Activated effector memory CD4-positive, alpha-beta T cell treated with Interleukin-2 at 50 U/mL for 16 hours (primary cell): Measurements from ENCODE around the gene GIGYF2.
"Not testable (repeated sequence)": the region's sequence is repeated elsewhere in the genome, so short reads cannot be mapped to it uniquely, and the experiment has no call there.

Experiments used
- DNase-seq: peaks from one replicate; pipeline ENCODE4 v3.0.0-alpha.2; 2020

The GIGYF2 gene

GRCh38 chr2:232697059-232697806 is at the start of gene GIGYF2:
GIGYF2 (plus strand) TSS chr2:232697331; CDS start chr2:232735198, 37,867 bp downstream.
- DNase-seq = peak; percentile 90

GRCh38 chr2:232649033-232649432 is 48.1 kb upstream of the GIGYF2 start:
- DNase-seq = no peak

GRCh38 chr2:232652505-232652851 is 44.7 kb upstream of the GIGYF2 start:
- no peak for DNase-seq

- DNase-seq = no peak
Measured at GRCh38 chr2:232653441-232653840, 43.7 kb upstream of the GIGYF2 start.

GRCh38 chr2:232655392-232655791 is 41.7 kb upstream of the GIGYF2 start:
- DNase-seq = no peak

GRCh38 chr2:232658217-232658785 is 38.8 kb upstream of the GIGYF2 start:
- no peak for DNase-seq

- no peak for DNase-seq
Measured at GRCh38 chr2:232659359-232659758, 37.8 kb upstream of the GIGYF2 start.

GRCh38 chr2:232662486-232663260 is 34.5 kb upstream of the GIGYF2 start:
- DNase-seq = no peak

GRCh38 chr2:232666051-232666805 is 30.9 kb upstream of the GIGYF2 start:
- DNase-seq = no peak

GRCh38 chr2:232667989-232668583 is 29.0 kb upstream of the GIGYF2 start:
- DNase-seq = no peak

- no peak for DNase-seq
Measured at GRCh38 chr2:232668805-232669444, 28.2 kb upstream of the GIGYF2 start.

GRCh38 chr2:232672588-232672987 is 24.5 kb upstream of the GIGYF2 start:
- no peak for DNase-seq

GRCh38 chr2:232674491-232674890 is 22.6 kb upstream of the GIGYF2 start:
- DNase-seq = no peak

GRCh38 chr2:232675381-232675780 is 21.8 kb upstream of the GIGYF2 start:
- DNase-seq = no peak

GRCh38 chr2:232680006-232680405 is 17.1 kb upstream of the GIGYF2 start:
- no peak for DNase-seq

- DNase-seq = no peak
Measured at GRCh38 chr2:232681527-232681926, 15.6 kb upstream of the GIGYF2 start.

GRCh38 chr2:232683368-232683767 is 13.8 kb upstream of the GIGYF2 start:
- no peak for DNase-seq

- DNase-seq = not testable (repeated sequence)
Measured at GRCh38 chr2:232685391-232685790, 11.7 kb upstream of the GIGYF2 start.

- DNase-seq = no peak
Measured at GRCh38 chr2:232687382-232688160, 9.6 kb upstream of the GIGYF2 start.

GRCh38 chr2:232688201-232688600 is 8.9 kb upstream of the GIGYF2 start:
- DNase-seq = no peak

- DNase-seq = no peak
Measured at GRCh38 chr2:232689152-232689910, 7.8 kb upstream of the GIGYF2 start.
